ENCODE data around the gene SLC16A10.

- TF ChIP-seq CTCF (IDR thresholded peaks at IDR 0.05; ENCODE audit: low read depth, low read length) (no peak), EZH2phosphoT487 (IDR thresholded peaks at IDR 0.05; ENCODE audit: low read depth) (no peak)
These were observed 14.7 kb downstream of the SLC16A10 start for GRCh38 chr6:111101987-111102386.
